OCI-LY1 (cell line): ENCODE data around the gene TUSC7.

Source experiments
- CTCF ChIP-seq: fragments of 200-600 bp; sonication (generic), shearing (Covaris generic); IDR thresholded peaks from 2 replicates; pipeline ENCODE4 v1.5.1; 2017; ENCODE audit warnings: mild to moderate bottlenecking, antibody characterized with exemption, low read length, moderate library complexity, mixed read lengths
- EZH2 ChIP-seq: fragments of 200-600 bp; sonication (generic), shearing (Covaris generic); IDR thresholded peaks from 2 replicates; pipeline ENCODE4 v1.8.0; 2017; ENCODE audit warnings: borderline replicate concordance, mixed run types, mild to moderate bottlenecking, antibody characterized with exemption, low read length, moderate library complexity, mixed read lengths

GRCh38 chr3:116741467-116741866 is 31.9 kb downstream of the TUSC7 start:
- TF ChIP-seq EZH2 (no peak), CTCF (no peak)
